PC-3 (cell line): ENCODE data around the gene FAM131A.

ENCODE experiments used
- EZH2phosphoT487 ChIP-seq: fragments of 300-600 bp; sonication (generic); IDR thresholded peaks from 2 replicates; pipeline ENCODE4 v1.6.1; 2018; ENCODE audit warnings: mild to moderate bottlenecking, antibody characterized with exemption, low read length, borderline replicate concordance
- TF ChIP-seq, protein P1 (sequence below): fragments of 300-600 bp; sonication (generic); conservative IDR thresholded peaks from 2 replicates; pipeline ENCODE4 v1.5.1; 2017; ENCODE audit warnings: antibody characterized with exemption, low read depth, mild to moderate bottlenecking, low read length

GRCh38 chr3:184358124-184358767, 20.8 kb downstream of the FAM131A start:
- TF ChIP-seq, protein P1, sequence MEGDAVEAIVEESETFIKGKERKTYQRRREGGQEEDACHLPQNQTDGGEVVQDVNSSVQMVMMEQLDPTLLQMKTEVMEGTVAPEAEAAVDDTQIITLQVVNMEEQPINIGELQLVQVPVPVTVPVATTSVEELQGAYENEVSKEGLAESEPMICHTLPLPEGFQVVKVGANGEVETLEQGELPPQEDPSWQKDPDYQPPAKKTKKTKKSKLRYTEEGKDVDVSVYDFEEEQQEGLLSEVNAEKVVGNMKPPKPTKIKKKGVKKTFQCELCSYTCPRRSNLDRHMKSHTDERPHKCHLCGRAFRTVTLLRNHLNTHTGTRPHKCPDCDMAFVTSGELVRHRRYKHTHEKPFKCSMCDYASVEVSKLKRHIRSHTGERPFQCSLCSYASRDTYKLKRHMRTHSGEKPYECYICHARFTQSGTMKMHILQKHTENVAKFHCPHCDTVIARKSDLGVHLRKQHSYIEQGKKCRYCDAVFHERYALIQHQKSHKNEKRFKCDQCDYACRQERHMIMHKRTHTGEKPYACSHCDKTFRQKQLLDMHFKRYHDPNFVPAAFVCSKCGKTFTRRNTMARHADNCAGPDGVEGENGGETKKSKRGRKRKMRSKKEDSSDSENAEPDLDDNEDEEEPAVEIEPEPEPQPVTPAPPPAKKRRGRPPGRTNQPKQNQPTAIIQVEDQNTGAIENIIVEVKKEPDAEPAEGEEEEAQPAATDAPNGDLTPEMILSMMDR, result no peak
- TF ChIP-seq EZH2phosphoT487, result no peak
